NCI-H460 (cell line): ENCODE measurements around the gene MPC2. TPM values are rescaled to one million over a fixed set of nuclear protein-coding genes. Genes with fewer than 3 reads are reported as not detected.
"Not testable (repeated sequence)": the region's sequence is repeated elsewhere in the genome, so short reads cannot be mapped to it uniquely, and the experiment has no call there.

Experiments
- DNase-seq: peaks from one replicate; pipeline ENCODE4 v3.0.0-alpha.2; 2016; ENCODE audit warnings: low read depth; ENCODE audit errors: extremely low read depth
- total RNA-seq: library from RNA; depleted of rRNA; stranded (reverse); fragments of >200 nt; shearing (Covaris generic); gene quantifications from 2 replicates; pipeline ENCODE4 v1.2.3, GENCODE V29; 2014

MPC2 gene
- total RNA-seq, 1 experiment from 2014 or later: 80.3 TPM

DNA sequence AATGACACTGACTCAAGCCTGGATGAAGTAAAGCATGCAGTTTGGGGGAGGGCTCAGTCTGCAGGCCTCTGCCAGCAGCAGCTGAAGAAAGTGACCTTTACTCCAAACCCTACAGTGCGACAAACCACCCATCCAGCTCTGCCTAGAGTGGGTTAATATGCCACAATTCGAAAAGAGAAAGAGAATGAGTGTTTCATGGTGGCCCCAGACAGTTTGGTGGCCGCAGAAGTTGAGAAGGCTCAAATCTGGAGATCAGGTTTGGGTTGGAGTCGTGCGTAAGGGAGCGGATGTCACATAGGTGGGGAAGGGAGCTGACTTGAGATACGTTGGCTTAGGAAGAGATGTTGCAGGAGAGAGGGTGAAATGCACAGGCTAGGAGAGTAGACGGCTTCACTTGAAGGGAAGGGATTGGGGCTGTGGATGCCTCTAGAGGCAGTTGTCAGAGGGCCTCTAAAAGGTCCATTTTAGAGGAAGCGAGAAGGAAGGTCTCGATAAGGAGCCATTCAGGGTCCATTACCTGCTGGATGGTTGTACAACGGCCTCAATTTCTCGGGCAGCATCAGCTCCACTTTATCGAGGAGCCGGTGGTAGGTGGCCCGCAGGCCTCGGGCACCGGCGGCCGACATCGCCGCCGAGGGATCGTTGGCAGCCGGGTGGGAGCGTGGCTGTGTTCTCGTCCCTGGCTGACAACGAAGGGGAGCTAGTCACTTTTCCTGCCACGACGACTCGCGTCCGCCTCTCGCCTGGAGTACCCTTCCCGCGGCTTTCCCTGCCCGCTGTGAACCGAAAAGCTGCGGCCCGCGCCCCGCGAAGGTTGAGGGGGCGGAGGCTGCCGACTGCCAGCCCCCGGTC lies 1.4 kb downstream of the MPC2 start:
- DNase-seq: peak; percentile 34

DNA sequence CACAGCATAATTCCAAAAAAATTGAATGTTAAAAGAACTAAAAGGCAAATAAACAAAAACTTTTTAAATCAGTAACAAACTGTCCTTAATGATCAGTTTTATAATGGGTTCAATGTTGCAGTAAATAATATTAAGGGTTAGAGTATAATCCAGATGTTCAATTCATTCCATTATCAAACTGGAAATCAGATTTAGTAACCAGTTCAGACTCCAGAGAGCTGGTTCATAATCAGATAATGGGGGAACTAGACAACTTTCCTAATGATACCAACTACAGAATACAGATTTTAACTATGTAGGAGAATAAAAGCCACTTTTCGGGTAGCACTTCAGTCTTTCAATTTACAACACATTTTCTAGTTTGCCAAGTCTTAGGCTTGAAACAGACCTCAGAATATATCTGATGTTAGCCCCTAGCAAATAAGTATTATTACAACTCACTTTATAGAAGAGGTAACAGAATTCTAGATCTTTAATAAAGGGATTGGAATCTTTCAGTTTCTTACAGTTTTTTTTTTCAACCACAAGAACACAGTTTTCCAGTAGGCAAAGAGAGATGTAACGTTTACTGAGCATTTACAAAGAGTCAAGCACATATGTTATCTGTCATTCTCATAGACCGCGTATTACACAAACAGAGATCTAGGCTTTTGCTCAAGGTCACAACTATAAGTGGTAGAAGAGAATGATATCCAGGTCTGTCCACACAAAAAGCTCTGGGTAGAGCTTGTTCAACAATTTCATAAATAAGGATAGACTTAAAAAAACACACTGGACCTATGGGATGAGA lies 2.3 kb downstream of the MPC2 start:
- DNase-seq: no peak

DNA sequence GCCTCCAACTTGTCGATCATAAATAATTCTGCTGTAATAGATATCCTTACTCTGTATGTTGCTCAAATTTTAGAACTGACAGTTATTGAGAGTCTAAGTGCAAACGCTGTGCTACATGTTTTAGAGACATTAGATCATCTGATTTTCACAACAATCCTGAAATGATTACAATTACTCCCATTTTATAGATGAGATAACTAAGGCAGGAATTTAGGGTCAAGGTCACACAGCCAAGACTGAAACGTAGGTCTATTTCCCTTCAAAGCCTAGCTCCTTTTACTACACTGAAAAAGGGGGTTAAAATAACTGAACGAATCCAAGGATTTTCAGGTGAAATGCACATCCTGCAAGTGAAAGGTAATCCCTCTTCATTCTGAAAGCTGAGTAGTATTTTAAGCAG lies 3.1 kb downstream of the MPC2 start:
- no peak for DNase-seq

DNA sequence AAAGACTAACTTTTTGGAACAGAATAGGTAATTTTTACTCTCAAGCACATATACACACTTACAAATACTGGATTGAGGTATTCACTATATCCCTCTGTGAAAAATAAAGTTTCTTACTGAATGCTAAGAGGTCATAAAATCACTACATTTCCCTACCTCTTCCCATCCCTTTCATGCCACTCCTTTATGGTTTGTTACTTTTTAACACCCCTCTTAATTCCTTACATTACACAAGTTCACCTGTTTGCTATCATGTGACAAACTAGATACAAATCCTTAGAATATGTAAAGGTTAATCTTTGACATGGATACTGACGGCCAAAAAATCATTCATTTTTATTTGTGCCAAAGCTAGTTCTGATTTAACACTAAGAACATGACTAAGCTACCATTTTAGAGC lies 7.1 kb downstream of the MPC2 start:
- DNase-seq: no peak

DNA sequence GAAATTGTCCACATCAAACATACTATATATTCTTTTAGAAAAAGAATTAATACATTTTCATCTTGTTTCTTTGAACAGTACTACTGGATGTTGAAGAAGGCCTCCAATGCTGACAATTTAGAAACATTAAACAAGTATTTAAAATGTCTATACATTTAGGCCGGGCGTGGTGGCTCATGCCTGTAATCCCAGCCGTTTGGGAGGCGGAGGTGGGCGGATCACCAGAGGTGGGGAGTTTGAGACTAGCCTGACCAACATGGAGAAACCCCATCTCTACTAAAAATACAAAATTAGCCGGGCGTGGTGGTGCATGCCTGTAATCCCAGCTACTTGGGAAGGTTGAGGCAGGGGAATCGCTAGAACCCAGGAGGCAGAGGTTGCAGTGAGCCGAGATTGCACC lies 8.0 kb downstream of the MPC2 start:
- not testable (repeated sequence) for DNase-seq

DNA sequence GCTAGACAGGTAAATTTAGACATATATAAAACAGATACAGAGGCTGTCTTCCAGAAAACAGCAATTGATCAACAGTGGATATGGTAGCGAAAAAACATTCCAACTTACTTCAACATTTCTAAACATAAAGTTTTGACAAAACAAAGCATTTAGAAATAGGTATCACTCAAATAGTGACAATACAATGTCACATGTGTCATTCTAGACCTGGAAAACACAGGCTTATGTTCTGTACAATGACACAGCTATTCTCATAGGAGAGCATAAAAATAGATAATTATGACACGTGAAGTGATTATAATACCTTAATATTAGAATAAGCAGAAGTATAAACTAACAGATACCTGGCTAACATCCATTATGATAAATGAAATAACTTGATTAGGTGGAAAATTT lies 8.4 kb downstream of the MPC2 start:
- DNase-seq: no peak

DNA sequence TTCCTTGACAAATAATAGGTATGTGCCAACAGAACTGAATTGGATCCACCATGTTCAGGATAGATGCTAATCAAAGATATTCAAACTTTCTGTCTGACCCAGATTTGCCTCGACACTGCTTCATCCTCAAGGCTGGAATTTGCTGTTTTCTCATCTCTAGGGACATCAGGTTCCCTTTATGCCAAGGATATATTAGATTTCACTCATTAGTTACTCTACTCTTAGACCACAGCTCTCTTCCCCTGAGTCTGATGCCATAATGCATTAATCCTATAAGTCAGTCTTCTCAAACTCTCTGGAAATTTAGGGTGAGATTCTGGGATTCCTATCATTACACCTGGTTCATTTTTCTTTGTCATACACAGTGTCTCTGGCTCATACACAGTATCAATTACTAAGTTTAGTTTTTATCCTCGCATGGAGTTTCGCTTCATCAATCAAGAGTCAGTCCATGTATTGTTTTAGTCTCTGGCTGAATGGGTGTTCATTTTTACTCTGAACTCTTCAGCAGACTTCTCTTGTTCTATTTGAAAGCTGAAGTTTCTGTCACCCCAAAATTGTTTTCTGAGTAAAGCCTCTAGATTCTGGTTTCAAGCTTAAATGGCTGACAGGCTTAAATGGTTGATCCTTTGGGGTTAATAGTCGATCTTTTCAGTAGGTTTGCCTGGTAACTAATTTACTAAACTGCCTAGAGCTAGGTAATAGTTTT lies 9.7 kb downstream of the MPC2 start:
- no peak for DNase-seq

DNA sequence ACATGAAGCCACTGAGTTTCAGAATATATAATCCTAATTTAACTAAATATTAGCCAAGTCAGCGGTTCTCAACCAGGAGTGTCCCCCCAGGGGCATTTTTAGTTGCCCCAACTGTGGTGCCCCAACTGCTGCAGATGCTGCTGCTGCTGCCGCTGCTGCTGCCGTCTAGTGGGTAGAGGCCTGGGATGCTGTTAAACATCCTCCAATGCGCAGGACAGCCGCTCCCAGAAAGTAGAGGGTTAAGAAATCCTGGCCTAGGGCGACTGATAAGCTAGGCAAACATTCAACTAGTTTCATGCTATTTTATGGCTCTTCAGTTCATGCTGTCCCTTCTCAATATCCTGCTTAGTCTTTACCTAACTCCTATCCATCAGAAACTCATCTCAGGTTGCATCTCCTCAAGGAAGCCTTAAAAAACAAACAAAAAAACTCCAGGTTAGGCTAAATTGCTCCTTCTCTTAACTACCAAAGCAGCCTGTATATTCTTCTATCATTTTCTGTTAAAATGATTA lies 10.3 kb downstream of the MPC2 start:
- DNase-seq: no peak

DNA sequence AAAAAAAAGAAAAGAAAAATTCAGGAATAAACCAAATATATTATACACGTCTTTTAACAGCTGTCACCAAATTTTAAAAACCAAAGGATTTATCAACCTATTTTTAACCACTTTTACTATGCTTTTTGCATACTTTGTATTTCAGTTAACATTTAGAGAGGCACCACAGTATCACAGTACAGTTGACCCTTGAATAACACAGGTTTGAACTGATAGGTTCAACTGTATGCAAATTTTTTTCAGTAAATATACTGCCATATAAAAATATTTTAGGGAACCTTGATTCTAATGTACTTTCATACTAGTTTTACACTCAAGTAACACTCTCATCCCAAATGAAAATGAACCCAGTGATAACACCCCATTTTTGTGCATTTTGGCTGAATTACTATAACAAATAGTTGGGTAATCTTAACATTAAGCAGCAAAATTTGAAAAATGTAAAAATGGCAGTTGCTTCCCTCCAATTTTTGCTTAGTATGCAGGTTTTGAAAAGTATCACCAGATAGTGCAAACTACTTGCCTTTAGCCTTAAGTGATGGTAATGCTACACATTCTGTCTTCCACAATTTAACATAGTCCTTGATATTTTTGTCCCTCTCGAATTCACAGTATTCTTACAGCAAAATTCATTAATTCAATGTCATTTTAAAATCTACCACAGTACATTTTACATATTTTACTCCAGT lies 12.2 kb downstream of the MPC2 start:
- DNase-seq: no peak

DNA sequence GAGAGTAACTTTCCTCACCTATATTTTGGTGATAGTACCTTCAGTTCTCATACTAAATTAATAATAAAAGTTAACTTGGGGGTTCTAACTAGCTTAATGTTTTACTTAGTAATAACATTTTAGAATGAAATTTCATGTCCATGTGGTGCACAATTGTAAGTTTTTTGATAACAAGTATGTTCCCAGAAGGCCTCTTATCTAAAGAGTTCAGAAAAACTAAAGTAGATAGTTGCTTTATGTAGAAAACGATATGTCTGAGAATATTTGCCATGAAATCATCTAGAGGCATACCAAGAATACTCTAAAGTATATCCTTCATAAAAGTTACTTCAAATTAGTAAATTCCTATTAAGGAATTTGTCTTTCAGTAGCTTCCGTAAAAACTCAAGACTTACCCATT lies 12.8 kb downstream of the MPC2 start:
- no peak for DNase-seq

DNA sequence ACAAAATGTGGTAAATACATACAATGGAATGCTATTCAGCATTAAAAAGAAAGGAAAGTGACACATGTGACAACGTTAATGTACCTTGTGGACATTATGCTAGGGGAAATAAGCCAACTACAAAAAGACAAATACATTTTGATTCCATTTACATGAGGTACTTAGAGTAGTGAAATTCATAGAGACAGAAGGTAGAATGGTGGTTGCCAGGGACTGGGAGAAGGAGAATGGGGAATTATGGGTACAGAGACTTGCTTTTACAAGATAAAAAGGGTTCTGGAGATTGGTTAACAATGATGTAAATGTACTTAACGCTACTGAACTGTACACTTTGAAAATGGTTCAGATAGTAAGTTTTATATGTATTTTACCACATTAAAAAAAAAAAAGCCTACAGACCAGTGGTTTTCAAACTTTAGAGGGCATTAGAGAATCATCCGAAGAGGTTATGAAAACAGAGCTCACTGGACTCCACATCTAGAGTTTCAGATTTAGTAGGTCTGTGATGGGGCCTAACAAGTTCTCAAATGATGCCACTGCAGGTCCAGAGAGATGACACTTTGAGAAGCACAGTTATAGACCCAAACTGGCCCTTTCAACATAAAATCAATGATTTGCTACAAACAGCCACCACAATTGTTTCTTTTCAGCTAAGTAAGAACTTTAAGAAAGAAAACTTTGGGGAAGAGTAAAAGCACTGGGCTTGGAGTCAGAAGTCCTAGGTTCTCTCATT lies 13.4 kb downstream of the MPC2 start:
- no peak for DNase-seq

DNA sequence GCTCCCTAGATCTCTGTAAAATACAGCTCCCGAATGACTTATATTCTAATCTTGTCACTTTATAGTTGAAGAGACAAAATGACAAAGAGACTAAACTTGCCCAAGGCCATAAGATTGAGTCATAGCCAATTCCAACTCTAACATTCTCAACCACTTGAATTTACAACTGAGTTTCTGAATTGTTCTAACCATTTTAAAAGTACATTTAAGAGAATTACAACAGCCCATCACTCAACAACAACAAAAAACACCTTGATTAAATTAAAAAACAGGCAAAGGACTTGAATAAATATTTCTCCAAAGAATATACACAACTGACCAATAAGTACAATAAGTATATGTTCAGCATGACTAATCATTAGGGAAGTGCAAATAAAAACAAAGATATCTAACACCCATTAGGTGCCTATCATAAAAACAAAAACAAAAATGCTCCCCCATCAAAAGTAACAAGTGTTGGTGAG lies 14.2 kb downstream of the MPC2 start:
- no peak for DNase-seq

DNA sequence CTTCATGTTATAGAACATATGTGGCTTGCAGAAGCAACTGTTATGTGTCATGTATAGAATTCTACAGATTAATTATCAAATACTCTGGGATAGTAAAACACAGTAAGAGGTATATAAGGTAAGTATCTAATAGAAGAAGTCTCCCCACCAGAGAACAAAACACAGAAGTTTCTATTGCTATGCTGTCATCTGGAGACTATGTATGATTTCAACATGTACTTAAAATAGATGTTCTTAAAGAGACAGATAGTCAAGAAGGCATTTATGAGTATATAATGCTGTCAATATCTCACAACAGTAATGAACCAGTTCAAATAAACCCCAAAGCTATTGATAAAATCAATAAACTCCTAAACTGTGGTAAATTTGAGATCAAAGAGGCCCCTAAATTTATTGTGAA lies 14.8 kb downstream of the MPC2 start:
- DNase-seq: no peak

DNA sequence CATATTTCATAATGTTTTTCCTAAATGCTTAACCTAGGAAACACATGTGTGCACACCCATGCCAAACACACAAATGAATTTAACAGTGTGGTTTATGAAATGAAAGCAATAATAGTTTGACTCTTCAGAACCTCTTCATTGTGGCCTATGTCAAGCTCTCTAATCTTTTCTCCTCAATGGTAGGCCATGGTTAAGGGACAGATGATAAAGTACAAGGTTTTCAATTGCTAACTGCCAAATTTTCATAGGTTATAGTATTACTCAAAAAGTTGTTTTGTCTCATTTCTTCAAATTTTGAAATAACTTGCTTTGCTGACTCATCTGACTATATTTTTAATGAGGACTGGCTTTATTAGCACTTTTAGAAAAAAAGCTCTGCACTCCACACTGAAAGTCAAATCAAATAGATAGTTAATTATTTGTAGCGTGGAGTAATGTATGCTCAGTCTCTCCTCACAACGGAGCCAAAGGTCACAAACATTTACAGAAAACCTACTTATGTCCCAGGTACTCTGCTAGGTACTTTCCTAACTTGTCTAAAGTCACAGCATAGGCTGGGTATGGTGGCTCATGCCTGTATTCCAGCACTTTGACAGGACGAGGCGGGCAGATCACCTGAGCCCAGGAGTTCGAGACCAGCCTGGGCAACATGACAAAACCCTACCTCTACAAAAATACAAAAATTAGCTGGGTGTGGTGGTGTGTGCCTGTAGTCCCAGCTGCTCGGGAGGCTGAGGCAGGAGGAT lies 19.9 kb downstream of the MPC2 start:
- no peak for DNase-seq

DNA sequence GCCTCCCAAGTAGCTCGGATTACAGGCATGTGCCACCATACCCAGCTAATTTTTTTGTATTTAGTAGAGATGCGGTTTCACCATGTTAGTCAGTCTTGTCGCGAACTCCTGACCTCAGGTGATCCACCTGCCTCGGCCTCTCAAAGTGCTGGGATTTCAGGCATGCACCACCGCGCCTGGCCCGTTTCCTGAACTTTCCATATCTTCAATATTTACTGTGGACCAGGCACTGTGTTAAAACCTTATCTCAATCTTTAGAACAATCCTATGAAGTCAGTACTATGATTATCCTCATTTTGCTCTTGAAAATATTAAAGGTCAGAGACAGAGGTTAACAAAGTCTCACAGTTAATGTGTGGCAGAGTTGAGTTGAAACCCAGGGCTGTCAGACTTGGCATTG lies 21.3 kb downstream of the MPC2 start:
- no peak for DNase-seq

DNA sequence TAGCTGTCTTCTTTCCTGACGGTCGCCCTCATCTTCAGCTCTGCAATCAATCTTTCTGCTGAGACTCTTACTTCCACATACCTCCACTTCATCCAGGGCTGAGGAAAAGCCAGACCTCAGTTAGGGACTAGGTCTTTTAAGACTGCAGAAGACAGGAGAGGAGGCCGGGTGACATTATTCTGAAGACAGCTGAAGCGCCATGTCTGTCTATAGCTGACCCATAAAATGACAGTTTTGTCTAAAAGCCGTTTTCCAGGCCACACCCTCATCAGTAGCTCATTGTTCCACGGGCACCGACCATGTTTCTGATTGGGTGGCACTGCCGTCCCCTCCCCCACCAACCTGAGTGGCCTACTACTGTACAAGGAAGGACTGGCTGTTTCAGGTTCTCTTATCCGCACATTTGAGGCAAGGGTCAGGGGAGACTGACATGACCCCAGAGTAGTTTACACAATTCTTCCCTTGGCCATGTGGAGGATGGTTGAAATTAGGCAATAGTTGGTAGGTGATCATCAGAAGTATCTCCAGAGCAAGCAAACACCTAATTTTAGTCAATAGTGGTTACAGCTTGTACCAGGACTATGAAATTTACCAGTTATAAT lies 22.9 kb downstream of the MPC2 start, which contains the start of gene ADCY10:
Gene ADCY10, minus strand, starts transcription at position 240 of the 602 bp plus-strand sequence. CDS start 8,994 bp downstream, outside the sequence.
- DNase-seq: no peak

DNA sequence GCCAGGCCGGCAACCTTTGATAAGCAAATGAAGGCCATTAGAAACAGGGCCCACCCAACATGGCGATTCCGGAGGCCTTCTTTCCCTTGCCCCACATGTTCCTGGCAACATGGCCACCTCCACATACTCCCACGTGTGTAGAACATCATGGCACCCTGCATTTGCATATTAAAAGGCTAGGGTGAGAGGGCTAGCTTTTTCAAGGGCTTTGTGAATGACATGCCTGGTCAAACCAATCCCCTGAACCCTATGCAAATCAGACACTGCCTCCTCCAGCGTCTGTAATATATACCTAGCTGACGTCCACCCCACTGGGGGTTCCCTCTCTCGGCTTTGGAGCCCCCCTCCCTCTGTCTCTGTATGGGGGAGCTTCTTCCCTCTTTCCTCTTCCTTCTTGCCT lies 24.6 kb downstream of the MPC2 start:
- no peak for DNase-seq

DNA sequence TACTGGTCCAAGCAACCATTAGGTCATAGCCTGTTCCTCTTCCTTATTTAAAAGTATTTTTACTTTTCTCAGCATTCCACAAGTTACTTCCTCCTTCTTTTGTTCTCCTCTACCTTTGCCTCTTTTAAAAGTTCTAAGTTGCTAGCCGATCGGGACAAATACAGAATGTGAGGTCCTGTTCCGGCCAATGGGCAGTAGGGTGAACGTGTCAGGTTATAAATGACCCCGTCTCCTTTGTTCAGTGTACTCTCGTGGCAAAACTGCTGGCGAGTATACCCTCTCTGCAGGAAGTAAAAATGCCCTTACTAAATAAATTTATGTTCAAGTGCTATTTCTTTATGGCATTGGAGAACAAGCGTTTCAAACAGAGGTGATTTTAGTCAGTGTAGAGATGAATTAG lies 25.5 kb downstream of the MPC2 start:
- DNase-seq: no peak

DNA sequence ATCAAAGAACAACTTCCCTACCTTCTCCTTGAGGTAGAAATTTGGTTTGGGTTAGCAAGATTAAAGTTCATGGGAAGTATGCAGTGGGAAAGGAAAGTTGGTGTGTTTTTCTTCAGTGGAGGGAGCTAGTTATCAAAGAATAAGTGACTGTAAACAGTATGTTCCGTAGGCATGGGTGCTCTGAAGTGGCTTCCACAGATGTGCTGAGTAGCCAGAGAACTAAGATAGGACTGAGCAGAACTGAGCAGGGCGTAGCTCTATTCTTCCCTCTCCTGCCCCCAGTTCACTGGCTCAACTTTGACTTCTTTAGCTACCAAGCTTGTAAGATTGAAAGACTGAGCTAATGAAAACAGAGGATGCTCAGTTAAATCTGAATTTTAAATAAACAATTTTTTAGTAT lies 26.3 kb downstream of the MPC2 start:
- no peak for DNase-seq
